Stimulated activated effector memory CD8-positive, alpha-beta T cell treated with anti-CD3 and anti-CD28 coated beads, Interleukin-12 subunit alpha, Interleukin-12 subunit beta, amount 100 ng/mL, for 72 hours (primary cell): ENCODE results near the gene GRN.

Source experiments
- ATAC-seq: fragments of 150-1000 bp; cut with Tn5 transposase; 2 replicates; pipeline ENCODE4 v1.10.0; 2021
- DNase-seq, 2 donors: peaks; one replicate each; pipeline ENCODE4 v3.0.0; 2021 to 2022; ENCODE audit warnings: low spot score in 2 of 2
- H3K27ac Mint-ChIP-seq: one replicate; pipeline ENCODE4 v1.8.0; 2022; ENCODE audit warnings: mild to moderate bottlenecking, mixed read lengths
- H3K36me3 Mint-ChIP-seq: one replicate; pipeline ENCODE4 v1.8.0; 2022; ENCODE audit warnings: mild to moderate bottlenecking, mixed read lengths
- H3K4me1 Mint-ChIP-seq: one replicate; pipeline ENCODE4 v1.8.0; 2022; ENCODE audit warnings: mixed read lengths
- H3K4me3 Mint-ChIP-seq: one replicate; pipeline ENCODE4 v1.8.0; 2022; ENCODE audit warnings: mild to moderate bottlenecking, mixed read lengths
- H3K9me3 Mint-ChIP-seq: one replicate; pipeline ENCODE4 v1.8.0; 2022; ENCODE audit warnings: mixed read lengths

GRN gene

GRCh38 chr17:44348988-44349364 lies 3.9 kb downstream of the GRN start:
- Mint-ChIP-seq H3K4me1 (peaks cover 40% of the 10 kb centered on the region), H3K9me3 (no peaks in the 10 kb centered on the region), H3K36me3 (peaks cover 6% of the 10 kb centered on the region), H3K4me3 (no peak overlapping the region), H3K27ac (no peak overlapping the region)
- ATAC-seq = no peak
- no peak for DNase-seq

GRCh38 chr17:44349553-44350070 lies 4.5 kb downstream of the GRN start:
- DNase-seq (no peak), ATAC-seq (no peak)
- no peaks in the 10 kb centered on the region for H3K9me3 Mint-ChIP-seq
- no peak overlapping the region for H3K4me3 Mint-ChIP-seq
- peaks cover 6% of the 10 kb centered on the region for H3K36me3 Mint-ChIP-seq
- H3K4me1 Mint-ChIP-seq = peaks cover 35% of the 10 kb centered on the region
- H3K27ac Mint-ChIP-seq = no peak overlapping the region

GRCh38 chr17:44350733-44351226 lies 5.7 kb downstream of the GRN start:
- Mint-ChIP-seq H3K4me3 (no peak overlapping the region), H3K36me3 (no peaks in the 10 kb centered on the region), H3K9me3 (no peaks in the 10 kb centered on the region), H3K4me1 (peaks cover 23% of the 10 kb centered on the region), H3K27ac (no peak overlapping the region)
- ATAC-seq (peak; percentile 75), DNase-seq (peak; percentile 69 to 86)

GRCh38 chr17:44351464-44351863 lies 6.4 kb downstream of the GRN start:
- no peaks in the 10 kb centered on the region for H3K9me3 Mint-ChIP-seq
- no peak overlapping the region for H3K4me3 Mint-ChIP-seq
- DNase-seq = no peak
- no peaks in the 10 kb centered on the region for H3K36me3 Mint-ChIP-seq
- no peak overlapping the region for H3K27ac Mint-ChIP-seq
- H3K4me1 Mint-ChIP-seq = peaks cover 17% of the 10 kb centered on the region
- ATAC-seq = no peak

GRCh38 chr17:44351961-44352827 lies 7.1 kb downstream of the GRN start:
- Mint-ChIP-seq H3K36me3 (no peaks in the 10 kb centered on the region), H3K4me3 (peak overlapping the region; percentile 54)
- no peak for DNase-seq

GRCh38 chr17:44352828-44353671 lies 7.9 kb downstream of the GRN start:
- Mint-ChIP-seq H3K4me1 (peaks cover 14% of the 10 kb centered on the region), H3K27ac (no peak overlapping the region), H3K36me3 (no peaks in the 10 kb centered on the region), H3K4me3 (peak overlapping the region; percentile 54), H3K9me3 (no peaks in the 10 kb centered on the region)
- ATAC-seq = no peak
- no peak for DNase-seq

More at GRCh38 chr17:44351961-44352827, 7.1 kb downstream of the GRN start:
- Mint-ChIP-seq H3K9me3 (no peaks in the 10 kb centered on the region), H3K27ac (no peak overlapping the region), H3K4me1 (peaks cover 17% of the 10 kb centered on the region)
- no peak for ATAC-seq

GRCh38 chr17:44353672-44354331 lies 8.7 kb downstream of the GRN start:
- H3K27ac Mint-ChIP-seq = no peak overlapping the region
- no peaks in the 10 kb centered on the region for H3K9me3 Mint-ChIP-seq
- peak overlapping the region; percentile 54 for H3K4me3 Mint-ChIP-seq
- peaks cover 6% of the 10 kb centered on the region for H3K4me1 Mint-ChIP-seq
- ATAC-seq (peak; percentile 24), DNase-seq (no peak)
- H3K36me3 Mint-ChIP-seq = no peaks in the 10 kb centered on the region

- H3K36me3 Mint-ChIP-seq = no peaks in the 10 kb centered on the region
- H3K27ac Mint-ChIP-seq = no peak overlapping the region
- H3K9me3 Mint-ChIP-seq = no peaks in the 10 kb centered on the region
- H3K4me3 Mint-ChIP-seq = peak overlapping the region; percentile 35
- DNase-seq (peak; percentile 64 to 77), ATAC-seq (peak; percentile 60)
- peaks cover 5% of the 10 kb centered on the region for H3K4me1 Mint-ChIP-seq
These were observed 9.8 kb downstream of the GRN start for GRCh38 chr17:44354582-44355561.

GRCh38 chr17:44355642-44356099 lies 10.6 kb downstream of the GRN start:
- ATAC-seq (no peak), DNase-seq (no peak)
- peaks cover 5% of the 10 kb centered on the region for H3K4me1 Mint-ChIP-seq
- no peak overlapping the region for H3K4me3 Mint-ChIP-seq
- no peak overlapping the region for H3K27ac Mint-ChIP-seq
- H3K9me3 Mint-ChIP-seq = no peaks in the 10 kb centered on the region
- H3K36me3 Mint-ChIP-seq = no peaks in the 10 kb centered on the region

GRCh38 chr17:44356241-44356640 lies 11.1 kb downstream of the GRN start:
- ATAC-seq = no peak
- Mint-ChIP-seq H3K4me3 (no peak overlapping the region), H3K27ac (no peak overlapping the region), H3K36me3 (no peaks in the 10 kb centered on the region), H3K4me1 (peaks cover 5% of the 10 kb centered on the region), H3K9me3 (no peaks in the 10 kb centered on the region)
- no peak for DNase-seq

GRCh38 chr17:44358066-44358465 lies 13.0 kb downstream of the GRN start:
- no peak for DNase-seq
- peaks cover under 1% of the 10 kb centered on the region for H3K4me1 Mint-ChIP-seq
- no peak overlapping the region for H3K4me3 Mint-ChIP-seq
- no peak for ATAC-seq
- no peak overlapping the region for H3K27ac Mint-ChIP-seq
- H3K36me3 Mint-ChIP-seq = no peaks in the 10 kb centered on the region
- no peaks in the 10 kb centered on the region for H3K9me3 Mint-ChIP-seq

GRCh38 chr17:44359006-44359405 lies 13.9 kb downstream of the GRN start:
- DNase-seq (no peak), ATAC-seq (no peak)
- H3K27ac Mint-ChIP-seq = no peak overlapping the region
- no peaks in the 10 kb centered on the region for H3K36me3 Mint-ChIP-seq
- H3K4me3 Mint-ChIP-seq = no peak overlapping the region
- H3K4me1 Mint-ChIP-seq = no peaks in the 10 kb centered on the region
- H3K9me3 Mint-ChIP-seq = no peaks in the 10 kb centered on the region

GRCh38 chr17:44359458-44360143 lies 14.5 kb downstream of the GRN start:
- H3K4me3 Mint-ChIP-seq = no peak overlapping the region
- no peak overlapping the region for H3K27ac Mint-ChIP-seq
- no peaks in the 10 kb centered on the region for H3K9me3 Mint-ChIP-seq
- no peak for ATAC-seq
- DNase-seq = no peak
- H3K36me3 Mint-ChIP-seq = no peaks in the 10 kb centered on the region
- no peaks in the 10 kb centered on the region for H3K4me1 Mint-ChIP-seq

GRCh38 chr17:44360144-44360533 lies 15.0 kb downstream of the GRN start:
- H3K9me3 Mint-ChIP-seq = no peaks in the 10 kb centered on the region
- no peak overlapping the region for H3K4me3 Mint-ChIP-seq
- H3K27ac Mint-ChIP-seq = no peak overlapping the region
- ATAC-seq (no peak), DNase-seq (no peak)
- H3K4me1 Mint-ChIP-seq = no peaks in the 10 kb centered on the region
- no peaks in the 10 kb centered on the region for H3K36me3 Mint-ChIP-seq
